Measurements from ENCODE around the gene SFXN4. TPM values are rescaled to one million over a fixed set of nuclear protein-coding genes. Genes with fewer than 3 reads are reported as not detected.

The SFXN4 gene, protein sequence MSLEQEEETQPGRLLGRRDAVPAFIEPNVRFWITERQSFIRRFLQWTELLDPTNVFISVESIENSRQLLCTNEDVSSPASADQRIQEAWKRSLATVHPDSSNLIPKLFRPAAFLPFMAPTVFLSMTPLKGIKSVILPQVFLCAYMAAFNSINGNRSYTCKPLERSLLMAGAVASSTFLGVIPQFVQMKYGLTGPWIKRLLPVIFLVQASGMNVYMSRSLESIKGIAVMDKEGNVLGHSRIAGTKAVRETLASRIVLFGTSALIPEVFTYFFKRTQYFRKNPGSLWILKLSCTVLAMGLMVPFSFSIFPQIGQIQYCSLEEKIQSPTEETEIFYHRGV
- total RNA-seq (2014; rRNA removed; shearing (Covaris generic)) (27.8 and 35.9 TPM in 2 replicates), total RNA-seq (2022) (38.8 and 46.4 TPM in 2 replicates), Bru-seq, nascent RNA (percentile 71 among the genes with signal in this experiment), BruChase-seq, experiment 1, labeled RNA remaining after a 6-hour chase (percentile 71 among the genes with signal in this experiment), BruChase-seq, experiment 2, labeled RNA remaining after a 2-hour chase (percentile 71 among the genes with signal in this experiment)
- long read RNA-seq, transcript SFXN4-201 (14 exons, 1,363 nt) = major isoform, 32 of 61 reads
- long read RNA-seq, partial matches to known transcripts = 3 of 61 reads
- long read RNA-seq, other reads (novel, unspliced or antisense) = 26 of 61 reads

- Histone ChIP-seq H3K9me2 (ENCODE audit: insufficient read depth, low read length) (no peaks in the 10 kb centered on the region), H3K9me3 (ENCODE audit: low read length) (no peaks in the 10 kb centered on the region), H3K4me1 (ENCODE audit: insufficient read depth, low read length, poor library complexity, severe bottlenecking) (peaks cover 26% of the 10 kb centered on the region), H3K4me3 (ENCODE audit: low read depth, low read length, poor library complexity, severe bottlenecking) (peak within 1 kb of the TSS; percentile 82), H3K4me2 (ENCODE audit: low read length) (peak within 1 kb of the TSS; percentile 94), H2AFZ (ENCODE audit: low read length) (peak within 1 kb of the TSS; percentile 79), H3K36me3 (ENCODE audit: insufficient read depth, low read length) (peaks cover 56% of the 10 kb centered on the region), H3K79me2 (ENCODE audit: insufficient read depth, low read depth, low read length) (peaks cover 10% of the 10 kb centered on the region; the same call in 1 of the 2 replicates), H3K27ac (ENCODE audit: low read depth, low read length, poor library complexity, severe bottlenecking) (peak within 1 kb of the TSS; percentile 57), H4K20me1 (ENCODE audit: insufficient read depth, low read length) (no peaks in the 10 kb centered on the region)
- ChIA-PET CTCF (ENCODE audit: unreplicated experiment) (no interaction called here), POLR2A (interaction anchor here (0.5 to 1.8 kb wide), 8 partner anchors 11 to 106 kb away, joined by 3 to 9 read pairs (median 4); partner anchors contain the start of gene DENND10)
- BruUV-seq (replicated peaks) = no TSS peak
- intact Hi-C loops (cut with micrococcal nuclease; ENCODE audit: unreplicated experiment) = loop anchor here (1.0 kb wide), 2 partner anchors 61 to 85 kb away; partner anchors contain the start of genes DENND10 and EIF3A
- peak; percentile 80 for DNase-seq (ENCODE audit: low spot score)
- TF ChIP-seq CTCF (conservative IDR thresholded peaks at IDR 0.05; ENCODE audit: low read length) = 0 out of 2 replicates have a peak, but pooled peaks have one; percentile 8
- no peak for TF ChIP-seq EZH2phosphoT487 (IDR thresholded peaks at IDR 0.05; ENCODE audit: borderline replicate concordance, low read depth, low read length)
Observed at GRCh38 chr10:119165171-119166117, at the start of gene SFXN4. SFXN4 (minus strand) TSS chr10:119165714; CDS start chr10:119165647, 67 bp downstream.

DNA sequence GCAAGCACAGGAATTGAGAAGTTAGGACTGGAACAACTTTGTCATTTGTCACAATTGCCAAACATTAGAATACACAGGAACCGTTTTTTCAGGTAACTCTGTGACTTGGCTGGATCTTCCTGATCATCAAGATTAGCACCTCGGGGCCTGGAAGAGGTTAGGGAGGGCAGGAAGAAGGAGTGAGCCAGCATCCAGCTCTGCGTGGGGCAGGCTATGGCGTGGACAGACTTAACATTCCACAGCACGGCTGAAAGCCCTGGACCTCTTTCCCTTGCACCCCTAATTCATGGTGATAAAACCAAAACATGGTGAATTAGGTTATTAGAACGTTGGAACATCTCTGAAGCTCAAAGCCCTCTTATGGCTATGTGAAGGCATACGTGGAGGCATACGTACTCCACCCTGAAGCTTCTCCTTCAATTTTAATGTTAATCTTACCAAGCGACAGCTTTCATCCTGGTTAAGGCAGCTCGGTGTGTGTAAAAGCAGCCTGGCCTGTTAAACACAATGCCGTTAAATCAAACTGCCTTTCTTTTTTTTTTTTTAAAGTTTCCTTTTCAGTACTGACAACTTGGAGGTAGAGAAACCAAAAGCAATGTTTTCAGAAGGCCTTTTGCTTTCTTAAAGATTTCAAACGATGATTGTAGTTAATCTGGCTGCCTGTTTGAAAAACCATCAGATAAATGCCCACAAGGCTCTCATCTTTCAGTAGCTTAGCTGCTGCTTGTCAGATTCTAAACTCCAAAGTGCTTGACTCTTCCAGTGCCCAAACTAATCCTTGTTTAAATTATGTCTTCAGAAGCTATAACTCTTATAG, 46.3 kb upstream of the SFXN4 start:
- Histone ChIP-seq H3K79me2 (ENCODE audit: insufficient read depth, low read depth, low read length) (no peaks in the 10 kb centered on the region), H2AFZ (ENCODE audit: low read length) (no peak overlapping the region), H3K4me3 (ENCODE audit: low read depth, low read length, poor library complexity, severe bottlenecking) (no peak overlapping the region), H3K27ac (ENCODE audit: low read depth, low read length, poor library complexity, severe bottlenecking) (no peak overlapping the region), H3K9me3 (ENCODE audit: low read length) (no peaks in the 10 kb centered on the region), H3K36me3 (ENCODE audit: insufficient read depth, low read length) (no peaks in the 10 kb centered on the region), H4K20me1 (ENCODE audit: insufficient read depth, low read length) (no peaks in the 10 kb centered on the region), H3K4me2 (ENCODE audit: low read length) (no peak overlapping the region), H3K9me2 (ENCODE audit: insufficient read depth, low read length) (no peaks in the 10 kb centered on the region), H3K4me1 (ENCODE audit: insufficient read depth, low read length, poor library complexity, severe bottlenecking) (peaks cover 19% of the 10 kb centered on the region)
- intact Hi-C loops (cut with micrococcal nuclease; ENCODE audit: unreplicated experiment) = no loop called here
- TF ChIP-seq EZH2phosphoT487 (IDR thresholded peaks at IDR 0.05; ENCODE audit: borderline replicate concordance, low read depth, low read length) = no peak
- no peak for TF ChIP-seq CTCF (conservative IDR thresholded peaks at IDR 0.05; ENCODE audit: low read length)
- BruUV-seq (replicated peaks) = no TSS peak
- ChIA-PET CTCF (ENCODE audit: unreplicated experiment) (no interaction called here), POLR2A (interaction anchor here (0.5 to 0.7 kb wide), 2 partner anchors 157 to 1206 kb away, joined by 3 to 5 read pairs; no protein-coding TSS in a partner anchor)
- no peak for DNase-seq (ENCODE audit: low spot score)

Data from OCI-LY7 (cell line).